NCI-H526 treated with DMSO at 0.1 percent for 48 hours (cell line): Measurements from ENCODE around the gene DLG2.
"Not testable (repeated sequence)": the region's sequence is repeated elsewhere in the genome, so short reads cannot be mapped to it uniquely, and the experiment has no call there.

Source experiments
- DNase-seq: peaks from one replicate; lab custom pipeline; 2025; lab: John Stamatoyannopoulos, UW

DLG2 gene

GRCh38 chr11:85110246-85110645 is 516.9 kb downstream of the DLG2 start:
- not testable (repeated sequence) for DNase-seq

GRCh38 chr11:85109141-85109540 is 518.0 kb downstream of the DLG2 start:
- no peak for DNase-seq

GRCh38 chr11:85105868-85106267 is 521.3 kb downstream of the DLG2 start:
- no peak for DNase-seq

- DNase-seq = no peak
Observed at GRCh38 chr11:85099522-85099921, 527.6 kb downstream of the DLG2 start.

GRCh38 chr11:85098996-85099395 is 528.1 kb downstream of the DLG2 start:
- no peak for DNase-seq

- no peak for DNase-seq
Observed at GRCh38 chr11:85096939-85097338, 530.2 kb downstream of the DLG2 start.

GRCh38 chr11:85095239-85095638 is 531.9 kb downstream of the DLG2 start:
- no peak for DNase-seq

GRCh38 chr11:85094795-85095194 is 532.3 kb downstream of the DLG2 start:
- DNase-seq = no peak

GRCh38 chr11:85089654-85090053 is 537.5 kb downstream of the DLG2 start:
- no peak for DNase-seq

GRCh38 chr11:85088286-85088685 is 538.9 kb downstream of the DLG2 start:
- DNase-seq = no peak

- DNase-seq = peak; percentile 25
Observed at GRCh38 chr11:85086504-85087284, 540.5 kb downstream of the DLG2 start.

GRCh38 chr11:85076535-85077330 is 550.4 kb downstream of the DLG2 start:
- no peak for DNase-seq

GRCh38 chr11:85062659-85063058 is 564.5 kb downstream of the DLG2 start:
- DNase-seq = no peak

GRCh38 chr11:85052636-85053035 is 574.5 kb downstream of the DLG2 start:
- DNase-seq = no peak

- no peak for DNase-seq
Observed at GRCh38 chr11:85048801-85049200, 578.3 kb downstream of the DLG2 start.

- no peak for DNase-seq
Observed at GRCh38 chr11:85045716-85046115, 581.4 kb downstream of the DLG2 start.

- no peak for DNase-seq
Observed at GRCh38 chr11:85044911-85045310, 582.2 kb downstream of the DLG2 start.

GRCh38 chr11:85042361-85042760 is 584.8 kb downstream of the DLG2 start:
- no peak for DNase-seq

- DNase-seq = peak; percentile 78
Observed at GRCh38 chr11:85040166-85040565, 587.0 kb downstream of the DLG2 start.

GRCh38 chr11:85029964-85030363 is 597.2 kb downstream of the DLG2 start:
- no peak for DNase-seq

- no peak for DNase-seq
Observed at GRCh38 chr11:85028329-85029101, 598.6 kb downstream of the DLG2 start.

- no peak for DNase-seq
Observed at GRCh38 chr11:85027346-85027745, 599.8 kb downstream of the DLG2 start.

- DNase-seq = no peak
Observed at GRCh38 chr11:85021058-85021457, 606.1 kb downstream of the DLG2 start.
